KMS-11 (cell line): ENCODE results near the gene ANKRD29.

Source experiments
- H2AFZ ChIP-seq: fragments of 200-600 bp; sonication (generic); 2 replicates; pipeline ENCODE4 v1.6.1; 2016; ENCODE audit warnings: antibody characterized with exemption, mixed run types, low read depth
- H3K27ac ChIP-seq: fragments of 200-600 bp; sonication (generic); 2 replicates; pipeline ENCODE4 v1.6.1; 2016; ENCODE audit warnings: mild to moderate bottlenecking, mixed run types
- H3K27me3 ChIP-seq: fragments of 200-600 bp; sonication (generic); 2 replicates; pipeline ENCODE4 v1.6.1; 2017; ENCODE audit warnings: mild to moderate bottlenecking, low read depth, mixed run types, moderate library complexity; ENCODE audit not compliant: insufficient read depth
- H3K36me3 ChIP-seq: fragments of 200-600 bp; sonication (generic); 2 replicates; pipeline ENCODE4 v1.6.1; 2017; ENCODE audit warnings: mild to moderate bottlenecking, mixed run types; ENCODE audit not compliant: insufficient read depth
- H3K4me1 ChIP-seq: fragments of 200-600 bp; sonication (generic); 2 replicates; pipeline ENCODE4 v1.6.1; 2016; ENCODE audit warnings: mild to moderate bottlenecking, low read depth, mixed run types; ENCODE audit not compliant: poor library complexity, severe bottlenecking
- H3K4me2 ChIP-seq: fragments of 200-600 bp; sonication (generic); 2 replicates; pipeline ENCODE4 v1.7.0; 2016; ENCODE audit warnings: mild to moderate bottlenecking, mixed run types
- H3K4me3 ChIP-seq: fragments of 200-600 bp; sonication (generic); IDR thresholded peaks from 2 replicates; pipeline ENCODE4 v1.6.1; 2017; ENCODE audit warnings: low read depth, low read length, mixed read lengths; ENCODE audit not compliant: insufficient read depth
- H3K79me2 ChIP-seq: fragments of 200-600 bp; sonication (generic); 2 replicates; pipeline ENCODE4 v1.6.1; 2016; ENCODE audit warnings: low read depth, mixed run types; ENCODE audit not compliant: insufficient read depth
- H3K9ac ChIP-seq: fragments of 200-600 bp; sonication (generic); 2 replicates; pipeline ENCODE4 v1.6.1; 2016; ENCODE audit warnings: mild to moderate bottlenecking, mixed run types
- H4K20me1 ChIP-seq: fragments of 200-600 bp; sonication (generic); 2 replicates; pipeline ENCODE4 v1.6.1; 2016; ENCODE audit warnings: mild to moderate bottlenecking, mixed run types; ENCODE audit not compliant: insufficient read depth
- CTCF ChIP-seq: fragments of 200-600 bp; sonication (generic); conservative IDR thresholded peaks from 2 replicates; pipeline ENCODE4 v1.6.1; 2017; ENCODE audit warnings: low read depth, mild to moderate bottlenecking, antibody characterized with exemption, low read length, moderate library complexity, mixed read lengths

Gene ANKRD29

GRCh38 chr18:23635283-23636070 lies 27.2 kb downstream of the ANKRD29 start:
- H3K4me1 ChIP-seq: peaks cover 35% of the 10 kb centered on the region
- peak overlapping the region; percentile 5; the same call in 1 of the 2 replicates for H2AFZ ChIP-seq
- H4K20me1 ChIP-seq: no peaks in the 10 kb centered on the region
- no peak overlapping the region for H3K4me3 ChIP-seq
- no peak overlapping the region for H3K9ac ChIP-seq
- no peaks in the 10 kb centered on the region for H3K27me3 ChIP-seq
- no peak for TF ChIP-seq CTCF
- H3K4me2 ChIP-seq: peak overlapping the region; percentile 33
- H3K36me3 ChIP-seq: no peaks in the 10 kb centered on the region
- H3K27ac ChIP-seq: peak overlapping the region; percentile 13; the same call in 1 of the 2 replicates
- no peaks in the 10 kb centered on the region for H3K79me2 ChIP-seq

- Histone ChIP-seq H2AFZ (no peak overlapping the region), H3K4me3 (no peak overlapping the region), H3K27me3 (no peaks in the 10 kb centered on the region), H3K36me3 (no peaks in the 10 kb centered on the region), H3K27ac (peak overlapping the region; percentile 13; the same call in 1 of the 2 replicates), H3K4me1 (peaks cover 35% of the 10 kb centered on the region), H3K9ac (no peak overlapping the region), H4K20me1 (no peaks in the 10 kb centered on the region), H3K4me2 (peak overlapping the region; percentile 33; the same call in 1 of the 2 replicates), H3K79me2 (no peaks in the 10 kb centered on the region)
- TF ChIP-seq CTCF: no peak
These were observed 28.0 kb downstream of the ANKRD29 start for GRCh38 chr18:23634692-23635091.

GRCh38 chr18:23632615-23633014 lies 30.1 kb downstream of the ANKRD29 start:
- no peak for TF ChIP-seq CTCF
- Histone ChIP-seq H4K20me1 (no peaks in the 10 kb centered on the region), H3K4me1 (peaks cover 47% of the 10 kb centered on the region), H3K36me3 (no peaks in the 10 kb centered on the region), H3K79me2 (no peaks in the 10 kb centered on the region), H3K4me2 (no peak overlapping the region), H3K9ac (no peak overlapping the region), H3K27me3 (no peaks in the 10 kb centered on the region), H2AFZ (no peak overlapping the region), H3K4me3 (no peak overlapping the region), H3K27ac (no peak overlapping the region)

GRCh38 chr18:23631746-23632145 lies 31.0 kb downstream of the ANKRD29 start:
- TF ChIP-seq CTCF: no peak
- Histone ChIP-seq H3K36me3 (no peaks in the 10 kb centered on the region), H3K79me2 (no peaks in the 10 kb centered on the region), H2AFZ (no peak overlapping the region), H3K9ac (no peak overlapping the region), H3K27ac (no peak overlapping the region), H3K27me3 (no peaks in the 10 kb centered on the region), H3K4me2 (no peak overlapping the region), H4K20me1 (no peaks in the 10 kb centered on the region), H3K4me1 (peaks cover 47% of the 10 kb centered on the region), H3K4me3 (no peak overlapping the region)
